Uterus (tissue), 4 donors: ENCODE measurements around the gene TCF3. TPM values are rescaled to one million over a fixed set of nuclear protein-coding genes. Genes with fewer than 3 reads are reported as not detected.

Experiments
- DNase-seq, 2 donors: peaks; one replicate each; pipeline ENCODE4 v3.0.0-alpha.2; 2019 to 2020
- H3K27ac ChIP-seq, 2 donors: fragments of 200-600 bp; sonication (generic); 1 replicate in 1 of 2; 2 replicates in 1 of 2; pipeline ENCODE4 v1.5.1; 2016 to 2018
- H3K27me3 ChIP-seq, 2 donors: fragments of 200-600 bp; sonication (generic); one replicate each; pipeline ENCODE4 v1.5.1; 2018 to 2019; ENCODE audit warnings: control low read depth in 1 of 2
- H3K36me3 ChIP-seq, 2 donors: fragments of 200-600 bp; sonication (generic); one replicate each; pipeline ENCODE4 v1.5.1; 2019; ENCODE audit warnings: control low read depth in 1 of 2
- H3K4me1 ChIP-seq, 2 donors: fragments of 200-600 bp; sonication (generic); one replicate each; pipeline ENCODE4 v1.5.1; 2018 to 2019; ENCODE audit warnings: control low read depth in 1 of 2
- H3K4me3 ChIP-seq, 2 donors: fragments of 200-600 bp; sonication (generic); 1 replicate in 1 of 2; 2 replicates in 1 of 2; pipeline ENCODE4 v1.5.1; 2018 to 2019; ENCODE audit warnings: mild to moderate bottlenecking in 1 of 2
- H3K9me3 ChIP-seq, 2 donors: fragments of 200-600 bp; sonication (generic); one replicate each; pipeline ENCODE4 v1.5.1; 2019; ENCODE audit warnings: control low read depth in 1 of 2
- POLR2A ChIP-seq, 2 donors: fragments of 450-650 bp; IDR thresholded peaks; one replicate each; pipeline ENCODE4 v1.6.1; 2016; ENCODE audit warnings: antibody characterized with exemption in 2 of 2, mild to moderate bottlenecking in 1 of 2, moderate library complexity in 1 of 2
- intact Hi-C: fragments of 100-400 bp; cut with DNase I; formaldehyde crosslinking; loops from one replicate; pipeline ENCODE4 v1.15.1; 2023; ENCODE audit warnings: low total_unique reads
- total RNA-seq, 4 donors: library from RNA; depleted of rRNA in 3 of 4; stranded (reverse); fragments of >200 nt in 3 of 4; gene quantifications; one replicate each; pipeline versions ENCODE4 v1.1.0 to v1.2.4, GENCODE V29; 2014 to 2023
- TF ChIP-seq, protein P1 (sequence below), 4 experiments: fragments of 200-600 bp in 2 of 4; fragments of 450-650 bp in 2 of 4; sonication (generic) in 2 of 4; IDR thresholded peaks; one replicate each; pipeline ENCODE4 v1.5.1; 2016 to 2019; ENCODE audit warnings: antibody characterized with exemption in 4 of 4, mild to moderate bottlenecking in 2 of 4, moderate library complexity in 1 of 4
- donor health status: DM: yes; HTN: yes; CAD: no.

Gene TCF3
- total RNA-seq, 4 donors from 2014 or later, result 15.6 to 132 (median 65.7) TPM

DNA sequence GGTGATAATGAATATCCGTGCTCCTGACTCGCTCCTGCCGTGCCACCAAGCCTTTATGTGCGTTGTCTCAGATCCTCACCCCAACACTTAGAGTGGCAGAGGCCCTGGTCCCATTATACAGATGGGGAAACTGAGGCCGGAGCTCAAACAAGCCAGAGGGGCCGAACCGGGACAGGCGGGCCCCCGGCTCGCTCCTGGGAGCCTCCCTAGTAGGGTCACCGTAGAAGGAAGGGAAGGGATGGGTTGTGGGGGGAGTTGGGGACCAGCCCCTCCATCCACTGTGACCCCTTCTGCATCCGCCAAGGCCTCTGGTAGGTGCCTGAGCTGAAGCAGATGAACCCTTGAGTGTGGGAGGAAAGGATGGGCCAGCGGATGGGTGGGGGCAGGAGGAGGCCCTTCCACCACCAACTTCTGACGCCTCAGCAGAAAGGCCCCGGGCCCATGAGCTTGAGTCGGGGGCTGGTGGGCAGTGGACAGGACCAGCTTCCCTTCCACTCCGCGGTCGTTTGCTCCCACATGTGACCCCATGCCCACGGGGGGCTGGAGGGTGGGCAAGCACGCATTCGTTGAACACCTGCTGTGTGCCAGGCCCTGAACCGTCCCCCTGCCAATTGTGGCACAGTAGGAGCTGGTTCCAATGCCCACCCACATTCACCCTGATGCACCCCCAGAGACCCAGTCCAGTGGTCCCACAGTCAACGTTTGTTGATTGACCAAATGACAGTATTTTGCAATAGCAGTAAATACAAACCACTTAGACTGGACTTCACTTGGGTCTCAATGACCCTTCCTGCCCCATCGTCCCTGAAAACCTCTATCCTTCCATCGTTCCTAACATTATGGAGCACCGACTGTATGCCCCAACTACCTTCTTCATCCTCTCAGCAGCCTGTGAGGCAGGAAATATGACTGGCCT is 24.2 kb upstream of the TCF3 start:
- peaks cover 18 to 21% of the 10 kb centered on the region in 2 donors for H3K27me3 ChIP-seq
- intact Hi-C loops, result no loop called here
- TF ChIP-seq, protein P1, sequence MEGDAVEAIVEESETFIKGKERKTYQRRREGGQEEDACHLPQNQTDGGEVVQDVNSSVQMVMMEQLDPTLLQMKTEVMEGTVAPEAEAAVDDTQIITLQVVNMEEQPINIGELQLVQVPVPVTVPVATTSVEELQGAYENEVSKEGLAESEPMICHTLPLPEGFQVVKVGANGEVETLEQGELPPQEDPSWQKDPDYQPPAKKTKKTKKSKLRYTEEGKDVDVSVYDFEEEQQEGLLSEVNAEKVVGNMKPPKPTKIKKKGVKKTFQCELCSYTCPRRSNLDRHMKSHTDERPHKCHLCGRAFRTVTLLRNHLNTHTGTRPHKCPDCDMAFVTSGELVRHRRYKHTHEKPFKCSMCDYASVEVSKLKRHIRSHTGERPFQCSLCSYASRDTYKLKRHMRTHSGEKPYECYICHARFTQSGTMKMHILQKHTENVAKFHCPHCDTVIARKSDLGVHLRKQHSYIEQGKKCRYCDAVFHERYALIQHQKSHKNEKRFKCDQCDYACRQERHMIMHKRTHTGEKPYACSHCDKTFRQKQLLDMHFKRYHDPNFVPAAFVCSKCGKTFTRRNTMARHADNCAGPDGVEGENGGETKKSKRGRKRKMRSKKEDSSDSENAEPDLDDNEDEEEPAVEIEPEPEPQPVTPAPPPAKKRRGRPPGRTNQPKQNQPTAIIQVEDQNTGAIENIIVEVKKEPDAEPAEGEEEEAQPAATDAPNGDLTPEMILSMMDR (IDR thresholded peaks at IDR 0.05), result no peak
- TF ChIP-seq POLR2A (IDR thresholded peaks at IDR 0.05), result no peak
- peaks cover 0 to 8% of the 10 kb centered on the region in 2 donors for H3K4me1 ChIP-seq
- no peak for DNase-seq
- no peak overlapping the region for H3K27ac ChIP-seq
- H3K4me3 ChIP-seq, result no peak overlapping the region
- no peaks in the 10 kb centered on the region for H3K9me3 ChIP-seq
- no peaks in the 10 kb centered on the region for H3K36me3 ChIP-seq

DNA sequence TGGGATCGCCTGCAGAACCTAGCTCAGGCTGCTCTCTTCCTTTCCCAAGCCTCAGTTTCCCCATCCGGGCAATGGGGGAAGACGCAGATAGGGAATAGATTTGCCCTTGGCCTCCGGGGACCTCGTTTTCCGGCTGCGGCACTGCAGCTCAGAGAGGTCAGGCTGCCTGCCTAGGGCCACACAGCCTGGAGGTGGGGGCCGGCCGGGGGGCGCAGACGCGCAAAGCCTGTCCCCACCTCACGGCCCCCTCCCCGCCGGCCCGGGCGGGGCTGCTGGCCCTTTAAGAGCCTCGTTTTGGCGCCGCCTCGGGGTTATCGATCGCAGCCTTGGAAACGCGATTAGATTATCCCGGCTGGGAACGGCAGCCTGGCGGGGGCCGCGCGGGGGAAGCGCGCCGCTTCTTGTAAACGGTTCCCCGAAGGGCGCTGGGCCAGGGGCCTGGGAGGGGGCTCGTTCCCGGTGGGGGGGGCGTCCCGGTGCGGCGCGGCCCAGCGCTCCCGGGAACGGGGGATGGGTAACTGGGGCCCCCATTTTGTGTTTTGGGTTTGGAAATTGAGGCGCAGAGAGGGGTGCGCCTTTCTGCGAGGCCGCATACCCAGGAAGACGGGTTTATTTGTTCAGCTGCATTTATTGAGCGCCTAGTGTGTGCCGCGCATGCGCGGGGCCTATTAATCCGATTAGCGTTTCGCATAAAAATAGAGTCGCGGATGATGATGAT is 23.4 kb upstream of the TCF3 start:
- peaks cover 18 to 29% of the 10 kb centered on the region in 2 donors for H3K27me3 ChIP-seq

DNA sequence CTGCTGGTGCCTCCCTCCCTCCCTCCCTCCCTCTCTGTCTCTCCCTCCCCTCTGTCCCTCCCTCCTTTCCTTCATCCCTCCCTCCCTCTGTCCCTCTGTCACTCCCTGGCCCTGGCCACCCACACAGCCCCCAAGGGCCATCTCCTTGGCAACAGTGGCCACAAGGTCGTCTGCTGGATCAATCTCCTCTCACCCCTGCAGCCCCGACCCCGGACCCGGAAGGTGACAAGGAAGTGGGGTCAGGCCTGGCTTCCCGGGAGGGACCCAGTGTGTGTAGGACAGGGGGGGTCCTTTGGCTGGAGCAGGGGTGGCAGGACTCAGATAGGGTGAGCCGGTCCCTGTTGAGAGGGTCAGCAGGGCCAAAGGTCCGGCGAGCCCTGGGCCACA is 21.9 kb upstream of the TCF3 start:
- H3K4me3 ChIP-seq, result no peak overlapping the region
- H3K27ac ChIP-seq, result no peak overlapping the region
- no peaks in the 10 kb centered on the region for H3K36me3 ChIP-seq
- intact Hi-C loops, result no loop called here
- peaks cover 0 to 8% of the 10 kb centered on the region in 2 donors for H3K4me1 ChIP-seq
- no peak for TF ChIP-seq POLR2A (IDR thresholded peaks at IDR 0.05)
- TF ChIP-seq, protein P1 (IDR thresholded peaks at IDR 0.05), result no peak
- H3K9me3 ChIP-seq, result no peaks in the 10 kb centered on the region
- DNase-seq, result no peak
- peaks cover 18 to 39% of the 10 kb centered on the region in 2 donors for H3K27me3 ChIP-seq

More for the DNA sequence above, 23.4 kb upstream of the TCF3 start:
- TF ChIP-seq, protein P1 (IDR thresholded peaks at IDR 0.05), result no peak
- TF ChIP-seq POLR2A (IDR thresholded peaks at IDR 0.05), result no peak
- peaks cover 0 to 8% of the 10 kb centered on the region in 2 donors for H3K4me1 ChIP-seq
- intact Hi-C loops, result no loop called here
- no peaks in the 10 kb centered on the region for H3K36me3 ChIP-seq
- no peaks in the 10 kb centered on the region for H3K9me3 ChIP-seq
- no peak for DNase-seq
- H3K4me3 ChIP-seq, result no peak overlapping the region
- no peak overlapping the region for H3K27ac ChIP-seq

DNA sequence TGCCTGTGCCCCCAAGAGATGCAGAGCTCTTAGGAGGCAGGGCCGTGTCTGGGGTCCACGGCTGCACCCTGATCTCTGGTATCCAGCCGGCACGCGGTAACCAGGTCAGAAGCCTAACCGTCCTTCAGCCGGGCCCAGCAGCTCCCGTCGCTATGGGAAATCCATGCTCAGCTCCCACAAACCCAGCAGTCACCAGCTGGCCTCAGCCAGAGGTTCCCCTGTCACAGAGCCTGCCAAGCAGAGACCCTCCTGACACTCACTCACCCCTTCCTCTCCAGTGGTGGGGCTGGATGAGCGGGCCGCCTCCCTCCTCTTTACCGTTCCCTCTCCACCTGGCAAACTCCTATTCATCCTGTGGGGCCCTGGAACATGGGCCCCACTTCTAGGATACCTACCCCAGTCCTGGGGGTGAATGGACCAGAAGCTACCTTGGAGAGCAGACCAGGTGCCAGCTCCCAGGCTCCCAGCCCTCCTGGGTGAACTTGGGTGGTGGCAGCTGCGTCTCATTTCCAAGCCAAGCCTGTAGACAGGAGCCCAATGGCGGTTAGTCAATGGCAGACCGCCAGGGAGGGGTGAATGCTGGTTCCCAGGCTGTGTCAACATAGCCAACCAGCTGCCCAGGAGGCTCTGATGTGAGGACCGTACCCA is 21.4 kb upstream of the TCF3 start:
- Histone ChIP-seq H3K4me3 (no peak overlapping the region), H3K27ac (no peak overlapping the region), H3K9me3 (no peaks in the 10 kb centered on the region), H3K27me3 (peaks cover 20 to 44% of the 10 kb centered on the region in 2 donors), H3K4me1 (peaks cover 0 to 10% of the 10 kb centered on the region in 2 donors), H3K36me3 (no peaks in the 10 kb centered on the region)
- intact Hi-C loops, result no loop called here
- TF ChIP-seq, protein P1 (IDR thresholded peaks at IDR 0.05), result no peak
- TF ChIP-seq POLR2A (IDR thresholded peaks at IDR 0.05), result no peak
- DNase-seq, result no peak
